HG03565 (cell line): ENCODE measurements around the gene SORD.
"Not testable (repeated sequence)": the region's sequence is repeated elsewhere in the genome, so short reads cannot be mapped to it uniquely, and the experiment has no call there.

Source experiments
- ATAC-seq: cut with Tn5 transposase; IDR thresholded peaks from one replicate; pipeline ENCODE4 v1.9.1; 2021; ENCODE audit warnings: mild to moderate bottlenecking, moderate library complexity; ENCODE audit not compliant: unreplicated experiment

Gene SORD

GRCh38 chr15:45022871-45023658, at the start of gene SORD:
TSS of gene SORD (plus strand) at chr15:45023195. CDS start at chr15:45023284, 89 bp downstream.
- ATAC-seq: peak; percentile 84

- not testable (repeated sequence) for ATAC-seq
Measured at GRCh38 chr15:44976183-44976582, 46.8 kb upstream of the SORD start.

- ATAC-seq: not testable (repeated sequence)
Measured at GRCh38 chr15:44977781-44978180, 45.2 kb upstream of the SORD start.

- ATAC-seq: not testable (repeated sequence)
Measured at GRCh38 chr15:44979617-44980339, 43.2 kb upstream of the SORD start.

- ATAC-seq: not testable (repeated sequence)
Measured at GRCh38 chr15:44984144-44984543, 38.9 kb upstream of the SORD start.

- ATAC-seq: not testable (repeated sequence)
Measured at GRCh38 chr15:44986346-44987055, 36.5 kb upstream of the SORD start.

- ATAC-seq: not testable (repeated sequence)
Measured at GRCh38 chr15:44987711-44988110, 35.3 kb upstream of the SORD start.

GRCh38 chr15:44988184-44988869, 34.7 kb upstream of the SORD start:
- ATAC-seq: not testable (repeated sequence)

- ATAC-seq: not testable (repeated sequence)
Measured at GRCh38 chr15:44988870-44989219, 34.1 kb upstream of the SORD start.

GRCh38 chr15:44997632-44998031, 25.4 kb upstream of the SORD start:
- ATAC-seq: not testable (repeated sequence)

GRCh38 chr15:44999105-44999504, 23.9 kb upstream of the SORD start:
- no peak for ATAC-seq

- ATAC-seq: not testable (repeated sequence)
Measured at GRCh38 chr15:45001180-45001579, 21.8 kb upstream of the SORD start.

- ATAC-seq: peak; percentile 55
Measured at GRCh38 chr15:45003731-45004410, 19.1 kb upstream of the SORD start.

- not testable (repeated sequence) for ATAC-seq
Measured at GRCh38 chr15:45004590-45005175, 18.3 kb upstream of the SORD start.

- no peak for ATAC-seq
Measured at GRCh38 chr15:45009046-45009445, 13.9 kb upstream of the SORD start.

GRCh38 chr15:45015114-45015513, 7.9 kb upstream of the SORD start:
- not testable (repeated sequence) for ATAC-seq

- ATAC-seq: not testable (repeated sequence)
Measured at GRCh38 chr15:45020222-45020900, 2.6 kb upstream of the SORD start.

GRCh38 chr15:45020901-45021259, 2.1 kb upstream of the SORD start:
- ATAC-seq: not testable (repeated sequence)

- ATAC-seq: no peak
Measured at GRCh38 chr15:45021348-45021747, 1.6 kb upstream of the SORD start.
